ENCODE measurements around the gene ROGDI. TPM values are rescaled to one million over a fixed set of nuclear protein-coding genes. Genes with fewer than 3 reads are reported as not detected.
A peak's percentile ranks its signal among the peaks of the same experiment; 100 is the strongest.

The ROGDI gene
- total and polyA plus RNA-seq, 2 of the 13 experiments (the other 11 are each of a cell fraction or from before 2014, with no cell fraction given): 19.2 to 42.1 TPM

- no peak for TF ChIP-seq HNF1A (IDR thresholded peaks at IDR 0.05; ENCODE audit: low read depth)
- TF ChIP-seq HNF1A (CRISPR knock-in tag; IDR thresholded peaks at IDR 0.05; ENCODE audit: borderline replicate concordance): no peak
- TF ChIP-seq STAT6 (CRISPR knock-in tag; IDR thresholded peaks at IDR 0.05; ENCODE audit: borderline replicate concordance): no peak
- no peak for TF ChIP-seq SPEN (CRISPR knock-in tag; IDR thresholded peaks at IDR 0.05; ENCODE audit: low read depth)
- TF ChIP-seq ZFP91 (CRISPR knock-in tag; IDR thresholded peaks at IDR 0.05; ENCODE audit: borderline replicate concordance): no peak
- no peak for TF ChIP-seq KLF12 (CRISPR knock-in tag; IDR thresholded peaks at IDR 0.05; ENCODE audit: borderline replicate concordance)
- TF ChIP-seq SSRP1 (CRISPR knock-in tag; IDR thresholded peaks at IDR 0.05): no peak
- TF ChIP-seq IRF2 (CRISPR knock-in tag; IDR thresholded peaks at IDR 0.05): no peak
- TF ChIP-seq ZNF543 (CRISPR knock-in tag; IDR thresholded peaks at IDR 0.05): peak; percentile 23; the same call in 1 of the 2 replicates
- TF ChIP-seq GPN1 (CRISPR knock-in tag; IDR thresholded peaks at IDR 0.05; ENCODE audit: borderline replicate concordance): no peak
- no peak for TF ChIP-seq SRSF4 (IDR thresholded peaks at IDR 0.05; ENCODE audit: low read depth, low read length, poor library complexity, severe bottlenecking)
- no peak for TF ChIP-seq MIXL1 (CRISPR knock-in tag; IDR thresholded peaks at IDR 0.05)
- TF ChIP-seq RBM39 (IDR thresholded peaks at IDR 0.05; ENCODE audit: low read depth, low read length, poor library complexity, severe bottlenecking): no peak
- no peak for TF ChIP-seq ZNF276 (CRISPR knock-in tag; IDR thresholded peaks at IDR 0.05; ENCODE audit: low read depth)
- TF ChIP-seq SMAD3 (CRISPR knock-in tag; IDR thresholded peaks at IDR 0.05): no peak
- TF ChIP-seq CEBPB (IDR thresholded peaks at IDR 0.05; ENCODE audit: borderline replicate concordance, low read depth, low read length): no peak
- TF ChIP-seq PHF20 (CRISPR knock-in tag; IDR thresholded peaks at IDR 0.05): no peak; the same call in 1 of the 2 replicates
- TF ChIP-seq NCOA2 (CRISPR knock-in tag; IDR thresholded peaks at IDR 0.05): no peak
Measured at GRCh38 chr16:4847774-4848587, 45.5 kb upstream of the ROGDI start (continued).
